Occipital lobe (tissue), 2 donors: ENCODE data around the gene OMA1. TPM values are rescaled to one million over a fixed set of nuclear protein-coding genes. Genes with fewer than 3 reads are reported as not detected.
A peak's percentile ranks its signal among the peaks of the same experiment; 100 is the strongest.
"Not testable (repeated sequence)": the region's sequence is repeated elsewhere in the genome, so short reads cannot be mapped to it uniquely, and the experiment has no call there.

Source experiments
- DNase-seq: peaks from one replicate; lab custom pipeline; 2025; lab: John Stamatoyannopoulos, UW
- total RNA-seq: library from RNA; depleted of rRNA; stranded (reverse); fragments of >200 nt; gene quantifications from one replicate; pipeline ENCODE4 v1.2.3, GENCODE V29; 2014

OMA1 gene
- total RNA-seq, 1 donor from 2014 or later, result 36.7 TPM

DNA sequence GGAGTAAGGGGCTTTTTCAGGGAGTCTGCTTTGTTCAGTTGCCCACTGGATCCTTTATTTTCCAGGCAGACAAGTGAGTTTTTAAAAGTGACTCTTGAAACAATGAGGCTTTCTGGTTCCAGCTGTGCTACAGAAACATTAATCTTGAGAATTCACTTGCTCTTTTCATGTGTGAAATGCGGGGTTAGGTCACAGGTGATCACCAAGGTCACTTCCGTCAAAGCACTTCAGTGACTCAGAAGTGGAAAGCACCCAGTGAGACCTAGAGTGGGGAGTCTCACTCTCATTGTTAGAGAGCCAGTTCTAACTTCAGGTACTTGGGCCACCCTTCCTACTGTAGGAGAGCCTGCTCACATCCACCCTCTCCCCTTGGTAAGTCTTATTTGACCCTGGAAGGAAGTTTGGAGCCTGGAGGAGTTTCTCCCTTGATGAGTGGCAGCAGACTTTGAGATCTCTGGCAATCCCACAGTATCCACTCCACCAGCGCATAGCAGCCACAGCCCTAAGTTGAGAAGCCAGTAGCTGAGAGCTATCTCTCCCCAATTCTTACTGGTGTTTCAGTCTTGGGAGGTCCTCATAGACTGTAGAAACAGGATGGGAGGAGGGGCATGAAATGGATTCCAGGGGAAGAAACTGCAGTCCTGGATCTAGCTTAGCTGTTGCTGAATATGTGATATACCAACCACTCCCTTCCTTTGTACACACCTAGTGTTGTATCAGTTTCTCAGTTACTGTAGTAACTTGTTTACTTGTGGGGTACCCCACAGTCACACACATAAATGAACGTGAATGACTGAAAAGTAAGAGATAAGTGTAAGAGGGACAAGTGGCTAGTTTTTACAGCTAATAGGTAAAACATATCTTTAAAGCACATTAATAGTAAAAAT, 27.4 kb upstream of the OMA1 start:
- no peak for DNase-seq

DNA sequence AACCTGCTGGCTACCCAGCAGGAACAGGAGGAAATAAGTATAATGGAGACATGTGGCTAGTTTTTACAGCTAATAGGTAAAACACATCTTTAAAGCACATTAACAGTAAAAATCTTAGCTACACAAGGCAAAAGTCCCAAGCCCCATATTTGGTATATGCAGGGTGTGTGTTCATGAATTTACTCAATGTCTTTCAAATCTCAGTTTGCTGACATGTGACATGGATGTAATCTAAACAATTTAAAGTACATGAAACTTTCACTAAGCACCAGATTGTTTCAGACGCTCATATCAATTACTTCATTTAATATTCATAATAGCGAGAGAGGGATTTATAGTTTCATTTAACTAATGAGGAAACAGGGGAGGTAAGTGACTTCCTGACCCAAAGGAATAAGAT, 26.6 kb upstream of the OMA1 start:
- DNase-seq, result no peak

DNA sequence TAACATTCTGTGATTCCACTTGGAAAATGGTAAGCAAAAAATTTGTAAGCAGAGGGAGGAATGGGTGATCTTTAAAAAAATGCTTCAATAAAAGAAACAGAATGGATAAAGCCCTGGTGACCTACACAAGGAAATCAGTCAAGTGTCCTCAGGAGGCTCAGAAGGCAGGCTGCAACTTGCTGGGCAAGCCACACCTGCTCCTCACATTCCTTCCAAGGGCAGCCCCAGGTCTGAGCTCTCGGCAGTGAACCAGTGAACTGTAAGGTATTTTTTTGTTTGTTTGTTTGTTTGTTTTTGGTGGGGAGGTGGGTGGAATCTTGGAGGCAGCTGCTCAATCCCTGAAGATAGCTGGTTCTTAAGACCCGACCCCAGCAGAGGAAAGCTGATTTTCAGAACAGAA, 26.2 kb upstream of the OMA1 start:
- DNase-seq, result no peak

DNA sequence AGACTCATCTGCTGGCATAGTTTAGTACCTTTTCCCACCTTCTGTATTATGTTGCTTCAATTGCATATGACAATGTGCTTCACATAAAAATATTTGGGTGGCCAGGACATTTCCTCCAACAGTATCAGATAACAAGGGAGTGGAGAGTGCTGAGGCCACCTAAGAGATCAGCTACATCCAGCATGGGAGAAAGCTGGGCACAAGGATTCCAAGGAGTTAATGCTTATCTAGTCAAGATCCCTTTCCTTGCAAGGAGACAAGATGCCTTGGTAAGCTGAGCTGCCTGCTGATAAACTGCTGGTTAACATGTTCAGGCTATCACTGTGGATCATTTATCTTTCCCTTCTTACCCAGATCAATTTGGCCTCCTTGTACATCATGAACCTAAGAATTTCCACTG, 25.1 kb upstream of the OMA1 start:
- no peak for DNase-seq

DNA sequence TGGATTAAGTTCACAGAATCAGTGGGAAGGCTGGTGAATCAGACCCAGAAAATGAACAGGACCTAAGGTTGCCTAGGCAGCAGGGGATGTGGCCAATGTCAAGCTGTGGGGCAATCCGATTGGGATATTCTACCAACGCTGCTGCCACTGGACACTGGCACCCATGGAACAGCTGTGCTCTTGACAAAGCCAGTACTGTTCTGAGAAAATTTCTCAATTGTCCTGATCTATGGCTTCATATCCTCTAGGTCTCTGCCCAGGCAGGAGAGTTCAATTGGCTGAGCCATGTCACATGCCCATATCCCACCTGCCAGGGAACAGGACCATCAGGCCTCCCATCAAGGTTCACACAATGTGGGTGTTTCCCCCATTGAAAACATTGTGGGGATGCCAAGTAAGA, 24.3 kb upstream of the OMA1 start:
- DNase-seq, result no peak

DNA sequence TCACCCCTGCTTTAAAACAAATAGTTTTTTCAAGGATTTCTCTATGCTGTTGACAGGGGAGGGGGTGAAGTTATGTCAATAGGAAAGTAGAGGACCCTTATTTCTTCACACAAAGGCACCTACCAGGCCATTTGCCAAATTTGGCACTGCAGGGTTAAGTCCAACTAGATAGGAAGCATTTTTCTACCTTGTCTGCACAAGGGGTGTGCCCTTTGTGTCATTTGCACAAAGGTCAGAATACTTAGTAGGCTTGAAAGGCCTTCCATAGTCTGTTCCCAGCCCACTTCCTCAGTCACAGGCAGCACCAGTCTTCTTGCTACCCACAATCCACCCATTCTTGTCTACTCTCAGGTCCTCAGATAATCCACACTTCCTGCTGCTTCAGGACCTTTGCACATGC, 23.6 kb upstream of the OMA1 start:
- DNase-seq, result no peak

DNA sequence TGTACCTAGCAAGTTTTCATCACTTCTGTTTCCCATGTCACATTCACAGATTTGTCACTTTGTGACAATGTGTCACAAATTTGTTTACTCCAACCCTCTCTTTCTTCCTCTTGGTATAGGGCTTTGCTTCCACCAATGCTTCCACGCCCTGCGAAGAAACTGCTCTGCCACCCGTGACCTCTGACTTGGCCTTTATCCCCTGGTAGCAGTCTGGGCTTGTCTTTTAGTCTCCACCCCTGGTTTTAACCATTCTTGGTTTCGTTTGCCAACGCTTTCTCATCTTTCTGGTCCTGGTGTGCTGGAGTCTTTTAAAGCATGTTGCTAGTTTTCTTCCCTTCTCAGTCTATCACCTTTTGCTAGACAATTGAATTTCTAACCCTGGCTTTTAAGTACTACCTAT, 22.4 kb upstream of the OMA1 start:
- DNase-seq, result no peak

DNA sequence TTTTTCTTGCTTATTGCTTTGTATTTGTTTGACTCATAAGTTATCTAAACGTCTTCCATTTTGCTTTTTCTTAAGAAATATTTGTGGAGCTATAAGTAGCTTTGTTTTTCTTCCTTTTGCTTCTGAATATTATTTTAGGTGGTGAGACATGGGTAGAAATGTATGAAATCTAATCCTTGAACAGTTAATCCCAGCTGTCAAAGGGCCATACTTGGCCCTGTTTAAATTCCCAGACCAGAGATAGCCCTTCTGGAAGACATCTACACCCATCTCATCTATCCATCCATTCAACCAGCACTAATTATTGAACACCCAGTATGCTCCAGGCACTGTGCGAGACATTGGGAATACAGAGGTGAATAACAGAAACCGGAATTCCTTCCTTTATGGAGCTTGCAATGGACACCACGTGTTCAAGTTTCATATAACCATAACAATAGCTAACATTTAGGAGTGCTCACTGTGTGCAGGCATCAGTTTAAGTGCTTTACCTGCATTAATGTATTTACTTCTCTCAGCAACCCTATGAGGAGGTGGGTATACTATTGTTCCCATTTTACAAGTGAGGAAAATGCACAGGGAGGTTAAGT, 21.8 kb upstream of the OMA1 start:
- no peak for DNase-seq

DNA sequence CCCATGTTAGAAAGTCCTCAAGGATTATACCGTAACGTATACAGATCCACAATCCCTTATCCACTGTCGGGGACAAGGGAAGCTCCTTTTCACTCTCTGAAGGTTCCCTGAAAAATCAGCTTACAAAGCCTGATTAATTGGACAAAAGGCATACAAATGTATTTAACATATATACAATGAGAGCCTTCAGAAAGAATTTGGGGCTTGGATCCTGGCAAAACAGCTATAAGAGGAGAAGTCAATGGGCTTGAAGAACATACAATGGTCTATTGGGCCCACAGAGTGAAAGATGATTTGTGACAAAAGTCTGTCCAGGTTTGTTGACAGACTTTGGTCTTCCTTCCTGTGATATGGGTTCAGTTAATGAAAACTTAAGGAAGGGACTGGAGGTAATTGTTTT, 19.8 kb upstream of the OMA1 start:
- no peak for DNase-seq

DNA sequence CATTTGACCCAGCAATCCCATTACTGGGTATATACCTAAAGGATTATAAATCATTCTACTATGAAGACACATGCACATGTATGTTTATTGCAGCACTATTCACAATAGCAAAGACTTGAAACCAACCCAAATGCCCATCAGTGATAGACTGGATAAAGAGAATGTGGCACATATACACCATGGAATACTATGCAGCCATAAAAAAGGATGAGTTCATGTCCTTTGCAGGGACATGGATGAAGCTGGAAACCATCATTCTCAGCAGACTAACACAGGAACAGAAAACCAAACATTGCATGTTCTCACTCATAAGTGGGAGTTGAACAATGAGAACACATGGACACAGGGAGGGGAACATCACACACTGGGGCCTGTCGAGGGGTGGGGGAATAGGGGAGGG, 17.2 kb upstream of the OMA1 start:
- not testable (repeated sequence) for DNase-seq

DNA sequence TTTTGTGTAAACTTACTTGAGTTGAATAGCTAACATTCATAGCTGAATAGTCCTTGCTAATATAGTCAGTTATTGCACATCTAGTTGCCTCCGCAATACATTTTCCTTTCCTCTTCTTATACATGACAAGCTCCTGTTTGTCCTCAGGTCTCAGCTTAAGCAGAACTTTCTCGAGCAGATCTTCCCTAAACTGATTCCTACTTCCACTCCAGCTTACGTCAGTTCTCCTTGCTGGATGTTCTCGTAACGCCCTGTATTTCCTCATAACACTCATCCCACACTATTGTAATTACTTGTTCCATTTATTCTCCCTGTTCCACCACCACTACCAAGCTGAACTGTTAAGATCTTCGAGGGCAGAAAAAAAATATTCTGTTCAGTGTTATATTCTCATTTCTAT, 15.1 kb upstream of the OMA1 start:
- no peak for DNase-seq

DNA sequence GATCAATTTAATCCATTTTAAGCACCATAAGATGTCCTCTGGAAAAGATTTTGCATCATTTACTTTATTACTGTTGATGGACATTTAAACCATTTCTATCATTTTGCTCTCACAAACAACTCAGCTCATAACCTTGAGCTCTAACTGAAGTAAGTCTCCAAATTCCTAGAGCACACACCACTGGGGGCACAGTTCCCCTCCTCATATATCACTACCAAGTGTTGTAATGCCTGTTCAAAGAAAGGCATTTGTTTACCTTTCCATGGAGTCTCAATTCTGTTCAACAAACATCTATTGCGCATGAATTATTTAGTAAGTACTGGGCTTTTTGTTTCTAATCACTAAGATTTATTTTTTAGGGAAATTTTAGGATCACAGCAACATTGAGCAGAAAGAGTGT, 8.9 kb upstream of the OMA1 start:
- DNase-seq, result no peak

DNA sequence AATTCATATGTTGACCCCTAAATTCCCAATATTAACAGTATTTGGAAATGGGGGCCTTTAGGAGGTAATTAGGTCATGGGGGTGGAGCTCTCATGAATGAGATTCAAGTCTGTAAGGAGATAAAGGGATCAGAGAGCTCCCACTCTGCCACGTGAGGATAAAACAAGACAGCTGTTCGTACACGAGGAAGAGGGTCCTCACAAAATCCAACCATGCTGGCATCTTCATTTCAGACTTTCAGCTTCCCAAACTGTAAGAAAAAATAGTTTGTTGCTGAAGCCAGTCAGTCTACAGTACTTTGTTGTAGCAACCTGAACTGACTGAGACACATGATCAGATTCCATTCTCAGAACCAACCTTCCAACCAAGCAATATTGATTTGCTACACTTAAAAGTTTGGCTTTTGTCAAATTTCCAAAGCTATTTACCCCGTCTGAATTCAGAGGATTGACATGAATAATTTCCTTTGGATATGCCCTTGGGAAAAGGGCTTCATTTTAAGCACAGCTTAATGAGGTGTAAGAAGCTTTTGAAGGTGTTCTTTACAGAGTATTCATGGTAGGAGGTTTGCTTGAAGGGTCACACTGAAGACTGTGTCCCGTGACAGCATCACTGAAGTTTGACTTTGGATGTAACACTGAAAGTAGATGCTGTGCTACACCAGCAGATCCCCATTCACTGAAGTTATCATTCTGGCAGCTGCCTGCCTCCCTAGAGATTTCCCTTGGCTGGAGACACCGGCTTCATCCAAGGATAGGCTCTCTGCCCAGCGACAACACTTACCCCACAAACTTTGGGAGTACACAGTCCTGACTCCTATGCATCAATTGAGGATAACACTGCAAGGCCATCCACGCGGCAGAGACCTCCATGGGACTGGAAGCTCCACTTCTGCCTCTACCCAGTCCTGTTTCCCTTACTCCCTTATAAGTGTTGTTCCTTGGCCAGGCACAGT, 4.9 kb upstream of the OMA1 start:
- no peak for DNase-seq

DNA sequence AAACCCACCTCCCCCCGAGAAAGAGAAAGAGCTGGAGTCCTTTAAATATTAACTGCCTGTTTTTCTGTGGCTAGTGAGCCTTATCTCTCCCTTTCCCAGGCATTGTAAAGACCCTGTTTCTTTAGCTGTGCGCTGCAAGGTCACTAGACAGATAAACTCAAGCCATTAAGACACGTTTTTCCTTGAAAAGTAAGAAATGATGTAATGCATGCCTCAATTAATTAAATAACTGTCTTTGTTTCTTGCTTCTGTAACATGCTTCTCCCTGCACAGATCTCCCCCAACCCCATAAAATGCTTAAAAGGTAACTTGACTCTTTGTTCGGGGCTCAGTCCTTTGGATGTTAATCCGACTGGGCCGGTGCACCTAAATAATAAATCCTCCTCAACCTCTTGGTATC, 2.8 kb upstream of the OMA1 start:
- DNase-seq, result not testable (repeated sequence)

DNA sequence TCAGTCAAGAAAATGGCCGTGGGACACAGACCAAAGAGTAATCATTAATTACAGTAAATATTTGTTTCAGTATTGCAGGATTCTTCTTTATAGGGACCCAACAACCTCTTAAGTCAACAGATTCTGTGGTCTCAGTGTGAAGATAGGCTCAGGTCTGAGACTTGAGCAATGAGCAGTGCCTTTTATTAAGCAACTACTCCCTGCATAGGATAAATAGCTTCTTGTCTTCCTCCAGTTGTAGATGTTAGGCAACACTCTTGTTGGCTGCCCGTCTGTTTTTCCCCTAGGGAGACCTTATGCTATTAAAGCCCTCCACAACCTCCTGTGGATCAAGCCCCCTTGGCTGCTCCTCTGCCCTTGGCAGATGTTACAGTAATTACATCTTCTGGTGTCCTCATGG, 1.8 kb upstream of the OMA1 start:
- DNase-seq, result no peak

DNA sequence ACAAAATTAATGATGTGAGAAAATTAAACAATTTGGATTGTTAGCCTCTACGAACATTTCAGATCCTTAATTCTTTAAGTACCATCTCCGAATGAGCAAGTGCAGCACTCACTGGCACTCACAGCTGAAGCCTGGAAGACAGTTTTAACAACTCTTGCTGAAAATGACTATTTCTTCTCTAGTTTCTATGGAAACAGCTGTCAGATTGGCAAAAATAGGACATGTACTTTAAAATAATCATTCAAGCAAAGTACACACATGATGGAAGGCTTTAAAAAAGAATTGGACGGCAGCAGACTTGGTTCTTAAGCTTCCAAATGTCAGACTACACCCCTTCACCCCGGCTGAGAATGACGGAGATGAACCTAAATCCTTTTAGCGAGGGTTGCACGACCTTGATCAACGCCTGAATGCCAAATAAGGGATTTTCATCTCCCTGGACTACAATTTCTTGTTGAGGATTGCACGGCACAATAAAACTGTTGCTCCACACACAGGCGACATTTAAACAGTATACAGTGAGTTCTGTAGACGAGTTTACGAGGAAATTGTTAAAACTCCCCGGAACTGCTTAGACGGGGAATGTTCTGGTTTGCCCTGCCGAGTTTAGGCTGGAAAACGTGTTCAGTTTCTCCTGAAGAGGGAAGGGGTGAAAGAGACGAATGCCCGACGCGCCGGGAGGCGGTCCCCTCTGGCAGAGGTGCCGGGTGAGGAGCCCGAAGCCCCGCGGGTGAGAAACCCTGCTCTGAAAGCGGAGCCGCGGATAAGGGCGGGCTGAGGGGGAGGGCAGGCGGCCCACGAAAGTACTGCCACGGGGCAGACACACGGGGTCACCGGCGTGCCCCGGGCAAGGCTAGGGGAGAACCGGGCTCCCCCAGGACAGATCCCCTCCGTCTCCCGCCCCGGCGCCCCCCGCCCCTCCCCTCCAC, 671 bp downstream of the OMA1 start:
- DNase-seq, result peak; percentile 58

DNA sequence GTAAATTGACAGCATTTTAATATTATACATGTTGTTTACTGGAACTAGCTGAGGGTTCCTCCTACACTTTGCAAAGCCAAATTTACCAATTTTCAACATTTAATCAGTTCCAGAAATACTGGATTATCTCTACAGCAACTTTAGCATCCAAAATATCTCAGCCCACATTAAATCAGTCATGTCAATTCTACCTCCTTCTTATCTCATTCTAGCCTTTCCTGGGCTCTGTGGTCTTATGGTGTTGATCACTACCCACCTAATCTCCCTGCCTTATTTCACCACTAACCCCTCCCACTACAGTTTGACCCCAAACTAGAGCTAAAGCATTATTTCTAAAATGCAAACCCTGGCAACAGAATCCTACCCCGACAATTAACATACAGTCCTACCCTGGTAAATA, 3.3 kb downstream of the OMA1 start:
- DNase-seq, result no peak

DNA sequence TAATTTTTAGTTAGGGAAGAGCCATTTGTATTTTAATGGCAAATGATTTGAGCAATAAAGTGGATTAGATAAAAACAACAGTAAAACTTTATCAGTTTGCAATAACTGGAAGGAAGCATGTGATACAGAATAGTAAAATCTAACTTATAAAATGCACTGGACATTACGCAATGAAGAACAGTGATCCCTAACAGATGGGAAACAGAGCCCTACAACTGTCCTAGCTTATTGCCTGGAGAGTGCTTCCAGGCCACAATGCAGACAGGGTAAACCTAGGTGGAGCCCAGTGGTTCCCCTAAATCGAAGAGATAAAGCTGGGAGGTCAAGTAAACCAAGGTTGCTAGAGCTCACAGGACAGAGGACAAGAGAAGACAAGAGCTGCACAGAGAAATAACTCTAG, 7.0 kb downstream of the OMA1 start:
- no peak for DNase-seq

DNA sequence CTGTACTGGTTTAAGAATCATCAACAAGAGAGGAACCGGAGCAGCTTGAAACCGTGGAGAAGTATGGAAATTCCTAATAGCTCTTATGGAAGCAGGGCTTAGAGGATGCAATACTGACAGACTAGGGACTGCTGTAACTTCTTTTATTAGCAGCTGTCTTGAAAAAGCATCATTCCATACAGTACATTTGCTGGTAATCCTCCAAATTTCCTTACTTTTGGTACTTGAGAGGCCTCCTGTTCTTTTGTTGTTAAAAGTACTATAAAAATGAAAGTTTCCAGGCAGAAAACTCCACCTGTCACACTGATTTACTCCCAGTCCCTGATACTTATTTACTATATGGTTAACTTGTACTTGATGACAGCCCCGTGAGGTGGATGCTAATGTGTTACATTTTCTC, 7.7 kb downstream of the OMA1 start:
- no peak for DNase-seq

DNA sequence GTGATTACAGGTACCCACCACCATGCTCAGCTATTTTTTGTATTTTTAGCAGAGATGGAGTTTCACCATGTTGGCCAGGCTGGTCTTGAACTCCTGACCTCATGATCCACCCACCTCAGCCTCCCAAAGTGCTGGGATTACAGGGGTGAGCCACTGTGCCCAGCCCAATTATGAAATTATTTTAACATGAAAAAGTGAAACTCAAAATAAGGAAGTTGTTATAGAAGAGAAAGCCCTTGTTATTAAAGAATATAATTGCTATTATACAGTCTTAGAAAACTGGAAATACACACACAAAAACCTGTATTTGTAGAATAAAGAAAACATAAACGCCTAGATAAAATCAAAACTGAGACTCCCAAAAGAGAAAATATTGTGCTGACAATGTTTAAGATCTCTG, 14.7 kb downstream of the OMA1 start:
- DNase-seq, result not testable (repeated sequence)

DNA sequence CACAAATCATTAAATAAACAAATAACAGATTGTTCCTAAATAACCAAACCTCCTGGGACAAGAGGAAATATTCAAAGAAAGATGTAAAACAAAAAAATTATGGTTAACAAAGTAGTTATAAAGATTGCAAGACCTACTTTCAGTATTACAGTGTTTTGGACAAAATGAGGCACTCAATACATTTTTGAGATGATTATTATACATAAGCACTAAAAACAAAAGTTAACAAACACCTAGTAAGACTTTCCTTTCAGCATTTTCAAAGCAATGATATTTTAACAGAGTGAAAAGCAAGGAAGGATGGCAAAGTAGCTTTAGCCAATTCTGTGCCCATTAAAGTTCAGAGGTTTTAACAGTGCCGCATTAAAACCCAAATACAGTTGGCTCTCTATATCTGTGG, 17.2 kb downstream of the OMA1 start:
- no peak for DNase-seq
